Smooth muscle cell (in vitro differentiated cells): Measurements from ENCODE around the gene DVL2. TPM values are rescaled to one million over a fixed set of nuclear protein-coding genes. Genes with fewer than 3 reads are reported as not detected.
A peak's percentile ranks its signal among the peaks of the same experiment; 100 is the strongest.

Experiments used
- DNase-seq: peaks from one replicate; lab custom pipeline; 2025; ENCODE audit not compliant: unreplicated experiment; lab: John Stamatoyannopoulos, UW
- H2AFZ ChIP-seq: fragments of 200-600 bp; sonication (generic); 2 replicates; pipeline ENCODE4 v1.6.0; 2016; ENCODE audit warnings: antibody characterized with exemption, low read depth, mild to moderate bottlenecking
- H3F3A ChIP-seq: fragments of 200-600 bp; sonication (generic); 2 replicates; pipeline ENCODE4 v1.6.0; 2017; ENCODE audit warnings: antibody characterized with exemption, low read depth
- H3K27ac ChIP-seq: fragments of 200-600 bp; sonication (generic); 2 replicates; pipeline ENCODE4 v1.5.1; 2016; ENCODE audit warnings: low read depth, mild to moderate bottlenecking
- H3K27me3 ChIP-seq: fragments of 200-600 bp; sonication (generic); 2 replicates; pipeline ENCODE4 v1.6.1; 2016; ENCODE audit warnings: low read depth, mild to moderate bottlenecking
- H3K36me3 ChIP-seq: fragments of 200-600 bp; sonication (generic); 2 replicates; pipeline ENCODE4 v1.5.1; 2016; ENCODE audit warnings: low read depth
- H3K4me1 ChIP-seq: fragments of 200-600 bp; sonication (generic); 2 replicates; pipeline ENCODE4 v1.5.1; 2016; ENCODE audit warnings: low read depth
- H3K4me2 ChIP-seq: fragments of 200-600 bp; sonication (generic); 2 replicates; pipeline ENCODE4 v1.6.0; 2016; ENCODE audit warnings: mild to moderate bottlenecking
- H3K4me3 ChIP-seq: fragments of 200-600 bp; sonication (generic); 2 replicates; pipeline ENCODE4 v1.5.1; 2016; ENCODE audit warnings: mild to moderate bottlenecking
- H3K79me2 ChIP-seq: fragments of 200-600 bp; sonication (generic); 2 replicates; pipeline ENCODE4 v1.6.0; 2016; ENCODE audit warnings: low read depth, mild to moderate bottlenecking
- H3K9ac ChIP-seq: fragments of 200-600 bp; sonication (generic); 2 replicates; pipeline ENCODE4 v1.6.0; 2016; ENCODE audit warnings: low read depth
- H3K9me3 ChIP-seq: fragments of 200-600 bp; sonication (generic); replicated peaks from 2 replicates; pipeline ENCODE4 v1.5.1; 2016; ENCODE audit warnings: low read depth
- H4K20me1 ChIP-seq: fragments of 200-600 bp; sonication (generic); 2 replicates; pipeline ENCODE4 v1.6.0; 2016; ENCODE audit warnings: low read depth
- WGBS: methylation state at CpG from one replicate; pipeline ENCODE4 v1.1.7; 2016; ENCODE audit warnings: low lambda C conversion rate; 5-methylcytosine and 5-hydroxymethylcytosine counted together
- polyA plus RNA-seq: library from polyadenylated mRNA; unstranded; fragments of >200 nt; fragmentation: Nextera tagmentation; extraction: Ambion mirVana; gene quantifications from 2 replicates; pipeline ENCODE4 v1.2.1, GENCODE V29; 2016
- total RNA-seq: library from RNA; depleted of rRNA; stranded (reverse); fragments of >200 nt; gene quantifications from 2 replicates; pipeline ENCODE4 v1.2.3, GENCODE V29; 2014
- TF ChIP-seq, protein P1 (sequence below): fragments of 200-600 bp; sonication (generic); IDR thresholded peaks from 2 replicates; pipeline ENCODE4 v1.5.1; 2017; ENCODE audit warnings: borderline replicate concordance, mild to moderate bottlenecking, antibody characterized with exemption; ENCODE audit not compliant: insufficient read depth, poor library complexity, severe bottlenecking

DVL2 gene
- total and polyA plus RNA-seq, 2 experiments from 2014 or later, result 31.8 to 49.6 TPM

DNA sequence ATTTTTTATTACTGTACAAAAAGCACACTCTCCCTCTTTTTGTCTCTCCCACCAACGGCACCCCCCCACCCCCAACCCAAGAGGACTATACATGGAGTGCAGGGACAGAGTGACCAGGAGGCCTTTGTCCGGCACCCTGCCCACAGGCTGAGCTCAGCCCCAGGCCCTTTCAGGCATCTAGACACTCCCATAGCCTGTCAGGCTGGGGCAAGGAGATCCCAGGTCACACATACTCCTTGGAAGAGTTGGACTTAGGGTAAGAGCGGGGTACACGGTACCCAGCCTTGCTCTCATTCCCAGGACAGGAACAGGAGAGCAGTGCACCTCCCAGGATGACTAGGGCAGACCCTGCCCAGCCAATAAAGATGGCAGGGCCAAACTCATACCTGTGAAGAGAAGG lies 25.8 kb upstream of the DVL2 start:
- no peak overlapping the region for H3K27ac ChIP-seq
- no peak overlapping the region for H3K9ac ChIP-seq
- H3F3A ChIP-seq, result peaks cover 15% of the 10 kb centered on the region
- H4K20me1 ChIP-seq, result no peaks in the 10 kb centered on the region
- TF ChIP-seq, protein P1, sequence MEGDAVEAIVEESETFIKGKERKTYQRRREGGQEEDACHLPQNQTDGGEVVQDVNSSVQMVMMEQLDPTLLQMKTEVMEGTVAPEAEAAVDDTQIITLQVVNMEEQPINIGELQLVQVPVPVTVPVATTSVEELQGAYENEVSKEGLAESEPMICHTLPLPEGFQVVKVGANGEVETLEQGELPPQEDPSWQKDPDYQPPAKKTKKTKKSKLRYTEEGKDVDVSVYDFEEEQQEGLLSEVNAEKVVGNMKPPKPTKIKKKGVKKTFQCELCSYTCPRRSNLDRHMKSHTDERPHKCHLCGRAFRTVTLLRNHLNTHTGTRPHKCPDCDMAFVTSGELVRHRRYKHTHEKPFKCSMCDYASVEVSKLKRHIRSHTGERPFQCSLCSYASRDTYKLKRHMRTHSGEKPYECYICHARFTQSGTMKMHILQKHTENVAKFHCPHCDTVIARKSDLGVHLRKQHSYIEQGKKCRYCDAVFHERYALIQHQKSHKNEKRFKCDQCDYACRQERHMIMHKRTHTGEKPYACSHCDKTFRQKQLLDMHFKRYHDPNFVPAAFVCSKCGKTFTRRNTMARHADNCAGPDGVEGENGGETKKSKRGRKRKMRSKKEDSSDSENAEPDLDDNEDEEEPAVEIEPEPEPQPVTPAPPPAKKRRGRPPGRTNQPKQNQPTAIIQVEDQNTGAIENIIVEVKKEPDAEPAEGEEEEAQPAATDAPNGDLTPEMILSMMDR, result no peak
- peak overlapping the region; percentile 87 for H3K4me2 ChIP-seq
- no peaks in the 10 kb centered on the region for H3K79me2 ChIP-seq
- peaks cover 5% of the 10 kb centered on the region for H3K4me1 ChIP-seq
- DNase-seq, result no peak
- H3K9me3 ChIP-seq, result no peaks in the 10 kb centered on the region
- H3K36me3 ChIP-seq, result no peaks in the 10 kb centered on the region
- peak overlapping the region; percentile 59 for H3K4me3 ChIP-seq
- H3K27me3 ChIP-seq, result peaks cover 31% of the 10 kb centered on the region
- no peak overlapping the region for H2AFZ ChIP-seq
- WGBS, result 93% methylated on average over 4 of the region's 4 CpGs

DNA sequence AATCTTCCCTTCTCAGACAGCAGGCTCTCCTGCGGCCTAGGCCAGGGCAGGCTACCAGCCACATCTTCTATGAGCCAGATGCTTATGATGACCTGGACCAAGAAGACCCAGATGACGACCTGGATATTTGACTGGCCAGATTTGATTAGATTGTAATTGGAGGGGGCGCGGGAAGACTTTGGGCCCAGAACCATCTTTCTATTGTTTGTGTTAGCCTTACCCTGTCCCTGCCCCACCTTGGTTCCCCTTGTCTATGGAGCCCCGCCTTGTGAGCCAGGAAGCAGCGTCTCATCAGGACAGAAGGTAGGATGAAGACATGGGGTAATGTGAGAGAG lies 25.2 kb upstream of the DVL2 start:
- Histone ChIP-seq H3K27me3 (peaks cover 31% of the 10 kb centered on the region), H3K4me1 (peaks cover 5% of the 10 kb centered on the region), H2AFZ (no peak overlapping the region), H3K79me2 (no peaks in the 10 kb centered on the region), H3K4me2 (no peak overlapping the region), H3F3A (peaks cover 15% of the 10 kb centered on the region), H3K9ac (no peak overlapping the region), H4K20me1 (no peaks in the 10 kb centered on the region), H3K4me3 (peak overlapping the region; percentile 59), H3K27ac (no peak overlapping the region), H3K36me3 (no peaks in the 10 kb centered on the region), H3K9me3 (no peaks in the 10 kb centered on the region)
- DNase-seq, result no peak
- TF ChIP-seq, protein P1, result no peak
- 97% methylated on average over 6 of the region's 6 CpGs for WGBS

DNA sequence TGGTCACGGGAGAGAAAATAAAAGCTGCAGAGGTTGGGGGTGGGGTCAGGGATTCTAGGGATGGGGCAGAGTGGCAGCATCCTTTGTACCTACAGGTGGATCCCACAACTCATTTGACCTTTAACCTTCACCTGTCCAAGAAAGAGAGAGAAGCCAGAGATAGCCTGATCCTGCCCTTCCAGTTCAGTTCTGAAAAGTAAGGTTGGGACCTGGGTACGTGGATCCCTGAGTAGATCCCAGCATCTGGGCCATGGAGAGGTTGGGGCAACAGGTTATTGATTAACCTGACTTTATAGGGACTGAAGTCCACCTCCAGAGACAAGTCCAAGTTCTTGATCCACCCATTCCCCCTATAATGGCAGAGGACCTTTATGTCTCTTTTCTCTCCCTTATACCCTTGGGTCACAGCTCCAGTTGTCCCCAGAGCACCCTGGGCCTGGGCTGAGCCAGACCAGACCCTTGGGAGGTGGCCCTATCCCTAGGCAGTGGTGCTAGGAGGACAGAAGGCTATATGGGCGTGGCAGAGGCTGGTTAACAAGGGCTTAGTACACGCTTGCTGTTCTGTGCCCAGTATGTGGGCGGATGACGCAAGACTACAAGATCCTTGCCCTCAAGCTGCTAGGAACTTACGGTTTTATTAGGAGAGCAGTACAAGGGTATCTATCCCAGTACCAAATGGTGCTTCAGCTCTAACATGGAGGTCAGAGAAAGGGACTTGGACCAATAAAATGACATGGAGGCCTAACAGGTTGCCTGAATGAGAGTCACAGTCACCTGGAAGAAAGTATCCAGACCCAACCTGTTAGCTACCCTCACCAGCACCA lies 24.6 kb upstream of the DVL2 start:
- peak overlapping the region; percentile 59 for H3K4me3 ChIP-seq
- no peaks in the 10 kb centered on the region for H3K9me3 ChIP-seq
- H3K79me2 ChIP-seq, result no peaks in the 10 kb centered on the region
- TF ChIP-seq, protein P1, result no peak
- no peak overlapping the region for H2AFZ ChIP-seq
- peaks cover 5% of the 10 kb centered on the region for H3K4me1 ChIP-seq
- peaks cover 12% of the 10 kb centered on the region for H3F3A ChIP-seq
- H3K27me3 ChIP-seq, result peaks cover 31% of the 10 kb centered on the region
- no peak overlapping the region for H3K9ac ChIP-seq
- no peak for DNase-seq
- H3K36me3 ChIP-seq, result no peaks in the 10 kb centered on the region
- H4K20me1 ChIP-seq, result no peaks in the 10 kb centered on the region
- no peak overlapping the region for H3K4me2 ChIP-seq
- WGBS, result 70% methylated on average over 7 of the region's 7 CpGs
- H3K27ac ChIP-seq, result no peak overlapping the region
